ENCODE measurements around the gene CFAP206. TPM values are rescaled to one million over a fixed set of nuclear protein-coding genes. Genes with fewer than 3 reads are reported as not detected.

CFAP206 gene
- total RNA-seq, 1 donor from 2014 or later, result 0.28 TPM

Other genes with a start within 250 kb of the CFAP206 start
- gene SMIM8, start 85.4 kb upstream of the CFAP206 start, total RNA-seq, result 4.0 TPM
- gene GJB7, start 78.7 kb upstream of the CFAP206 start, total RNA-seq, result not detected
- 1.1 TPM for gene C6orf163, start 63.2 kb upstream of the CFAP206 start, total RNA-seq
- 6.5 TPM for gene SLC35A1, start 65.0 kb downstream of the CFAP206 start, total RNA-seq
- gene RARS2, start 182.0 kb downstream of the CFAP206 start, total RNA-seq, result 24.0 TPM
- 10.4 TPM for gene ORC3, start 182.2 kb downstream of the CFAP206 start, total RNA-seq